Measurements from ENCODE around the gene ADARB1. TPM values are rescaled to one million over a fixed set of nuclear protein-coding genes. Genes with fewer than 3 reads are reported as not detected.

The ADARB1 gene
- total RNA-seq, 1 experiment from 2014 or later, result 14.6 TPM

GRCh38 chr21:45220714-45221490 is 146.5 kb downstream of the ADARB1 start:
- H3K9me3 Mint-ChIP-seq, result peaks cover 29% of the 10 kb centered on the region
- POLR2A ChIA-PET, result no interaction called here
- no peak overlapping the region for H3K4me3 Mint-ChIP-seq
- peaks cover 26% of the 10 kb centered on the region for H3K36me3 Mint-ChIP-seq
- CTCF ChIA-PET, result interaction anchor here (1.9 kb wide), 1 partner anchor 81 kb away, joined by 6 read pairs; no protein-coding TSS in a partner anchor
- ATAC-seq, result no peak
- peaks cover 10% of the 10 kb centered on the region; the same call in 1 of the 2 replicates for H3K4me1 Mint-ChIP-seq
- TF ChIP-seq ZSCAN18 (CRISPR knock-in tag; IDR thresholded peaks at IDR 0.05), result no peak
- no peak for TF ChIP-seq ATF2 (CRISPR knock-in tag; IDR thresholded peaks at IDR 0.05; ENCODE audit: borderline replicate concordance, low read depth)
- no peak for TF ChIP-seq E2F1 (CRISPR knock-in tag; IDR thresholded peaks at IDR 0.05)
- no peak for TF ChIP-seq ELF4 (CRISPR knock-in tag; IDR thresholded peaks at IDR 0.05; ENCODE audit: low read depth)
- TF ChIP-seq RORB (CRISPR knock-in tag; IDR thresholded peaks at IDR 0.05), result no peak
- no peak for TF ChIP-seq ZNF396 (CRISPR knock-in tag; IDR thresholded peaks at IDR 0.05; ENCODE audit: borderline replicate concordance)
- TF ChIP-seq NR1H2 (CRISPR knock-in tag; IDR thresholded peaks at IDR 0.05), result no peak
- no peak for TF ChIP-seq ATF1 (CRISPR knock-in tag; IDR thresholded peaks at IDR 0.05)
- no peak for TF ChIP-seq ZNF425 (CRISPR knock-in tag; conservative IDR thresholded peaks at IDR 0.05)
- no peak for TF ChIP-seq ZNF512 (CRISPR knock-in tag; IDR thresholded peaks at IDR 0.05; ENCODE audit: borderline replicate concordance)
- no peak for TF ChIP-seq SMAD3 (CRISPR knock-in tag; IDR thresholded peaks at IDR 0.05; ENCODE audit: borderline replicate concordance)
- TF ChIP-seq CREB1 (CRISPR knock-in tag; IDR thresholded peaks at IDR 0.05), result no peak
- TF ChIP-seq JUN (CRISPR knock-in tag; IDR thresholded peaks at IDR 0.05), result no peak
- TF ChIP-seq NFATC4 (CRISPR knock-in tag; IDR thresholded peaks at IDR 0.05), result no peak
- no peak for TF ChIP-seq ZMAT4 (CRISPR knock-in tag; IDR thresholded peaks at IDR 0.05)
- no peak for TF ChIP-seq STAT6 (CRISPR knock-in tag; conservative IDR thresholded peaks at IDR 0.05; ENCODE audit: low read depth)
- TF ChIP-seq FOXP1 (CRISPR knock-in tag; IDR thresholded peaks at IDR 0.05; ENCODE audit: borderline replicate concordance), result no peak
- TF ChIP-seq ZNF219 (CRISPR knock-in tag; IDR thresholded peaks at IDR 0.05; ENCODE audit: borderline replicate concordance), result no peak
- no peaks in the 10 kb centered on the region; the same call in 1 of the 2 replicates for H3K27me3 Mint-ChIP-seq (ENCODE audit: low read depth)
- no peak for DNase-seq (ENCODE audit: low spot score)
- no peak overlapping the region for H3K27ac Mint-ChIP-seq

Measured in WTC11 (cell line).